ENCODE results near the gene DYNLRB1. TPM values are rescaled to one million over a fixed set of nuclear protein-coding genes. Genes with fewer than 3 reads are reported as not detected.
A peak's percentile ranks its signal among the peaks of the same experiment; 100 is the strongest.

DYNLRB1 gene
- total RNA-seq, 4 donors from 2014 or later = 119 to 231 (median 210) TPM

- no peaks in the 10 kb centered on the region for H3K9me3 ChIP-seq
- H3K4me1 ChIP-seq = peaks cover 0 to 15% of the 10 kb centered on the region in 2 donors
- no peak for DNase-seq
- no peaks in the 10 kb centered on the region for H3K36me3 ChIP-seq
- WGBS, 2 donors = 95 to 98% methylated on average over 7 of the region's 7 CpGs
- no peak overlapping the region for H3K27ac ChIP-seq
- TF ChIP-seq CTCF (IDR thresholded peaks at IDR 0.05) (no peak), POLR2A (IDR thresholded peaks at IDR 0.05) (no peak)
- intact Hi-C loops (cut with DNase I) = no loop called here
- no peak overlapping the region for H3K4me3 ChIP-seq (replicated peaks in 1 of 3)
- H3K27me3 ChIP-seq = no peaks in the 10 kb centered on the region
Observed at GRCh38 chr20:34579979-34580940, 64.0 kb downstream of the DYNLRB1 start.

GRCh38 chr20:34581341-34582184 lies 65.3 kb downstream of the DYNLRB1 start:
- intact Hi-C loops (cut with DNase I) = no loop called here
- no peak for TF ChIP-seq POLR2A (IDR thresholded peaks at IDR 0.05)
- no peak for TF ChIP-seq CTCF (IDR thresholded peaks at IDR 0.05)
- Histone ChIP-seq H3K36me3 (no peaks in the 10 kb centered on the region), H3K4me3 (replicated peaks in 1 of 3) (no peak overlapping the region), H3K27ac (peak overlapping the region in 1 of 3 donors; percentile 52), H3K27me3 (no peaks in the 10 kb centered on the region), H3K4me1 (peaks cover 0 to 15% of the 10 kb centered on the region in 2 donors), H3K9me3 (no peaks in the 10 kb centered on the region)
- no peak for DNase-seq
- 86 to 91% methylated on average over 11 of the region's 11 CpGs for WGBS, 2 donors

- H3K9me3 ChIP-seq = no peaks in the 10 kb centered on the region
- intact Hi-C loops (cut with DNase I) = no loop called here
- no peaks in the 10 kb centered on the region for H3K36me3 ChIP-seq
- H3K4me1 ChIP-seq = peaks cover 0 to 15% of the 10 kb centered on the region in 2 donors
- H3K27ac ChIP-seq = peak overlapping the region in 1 of 3 donors; percentile 52
- H3K27me3 ChIP-seq = no peaks in the 10 kb centered on the region
- DNase-seq = no peak
- no peak overlapping the region for H3K4me3 ChIP-seq (replicated peaks in 1 of 3)
- TF ChIP-seq POLR2A (IDR thresholded peaks at IDR 0.05) (no peak), CTCF (IDR thresholded peaks at IDR 0.05) (no peak)
- WGBS, 2 donors = 85 to 86% methylated on average over 4 of the region's 4 CpGs
Observed at GRCh38 chr20:34582221-34582620, 66.0 kb downstream of the DYNLRB1 start.

- TF ChIP-seq CTCF (IDR thresholded peaks at IDR 0.05) (no peak), POLR2A (IDR thresholded peaks at IDR 0.05) (no peak)
- Histone ChIP-seq H3K27me3 (no peaks in the 10 kb centered on the region), H3K4me1 (peaks cover 0 to 15% of the 10 kb centered on the region in 2 donors), H3K4me3 (replicated peaks in 1 of 3) (no peak overlapping the region), H3K27ac (no peak overlapping the region), H3K9me3 (no peaks in the 10 kb centered on the region), H3K36me3 (no peaks in the 10 kb centered on the region)
- intact Hi-C loops (cut with DNase I) = no loop called here
- 87 to 93% methylated on average over 4 of the region's 4 CpGs for WGBS, 2 donors
- DNase-seq = no peak
Observed at GRCh38 chr20:34582911-34583310, 66.7 kb downstream of the DYNLRB1 start.

Data from thyroid gland (tissue), 4 donors.